HCT116 (cell line): ENCODE data around the gene PDK1. TPM values are rescaled to one million over a fixed set of nuclear protein-coding genes. Genes with fewer than 3 reads are reported as not detected.

Experiments
- ATAC-seq: fragments of 200-7000 bp; cut with Tn5 transposase; 2 replicates; pipeline ENCODE4 v1.9.1; 2020; ENCODE audit warnings: mild to moderate bottlenecking, moderate library complexity
- BruUV-seq: library from RNA; stranded (reverse); fragments of 400-500 nt; replicated peaks from 2 replicates; lab custom pipeline; 2021; lab: Mats Ljungman, UMichigan
- CTCF ChIA-PET: fragments of 300-600 bp; sonication (Branson Sonifier 250); formaldehyde crosslinking; loops from one replicate; lab custom pipeline; 2021; ENCODE audit warnings: antibody characterized with exemption; lab: Charles Lee
- POLR2A ChIA-PET: fragments of 300-600, 350-600 bp; sonication (Branson Sonifier 250); formaldehyde crosslinking; loops from one replicate; lab custom pipeline; 2021; ENCODE audit warnings: antibody characterized with exemption; lab: Charles Lee
- RAD21 ChIA-PET, 2 experiments: fragments of 300-600 bp; sonication (Branson Sonifier 250); formaldehyde crosslinking; loops; one replicate each; lab custom pipeline; 2023; ENCODE audit warnings: low total read pairs in 2 of 2; ENCODE audit not compliant: uncharacterized antibody in 2 of 2, unreplicated experiment in 2 of 2, low non-redundant PET in 1 of 2; lab: Charles Lee
- DNase-seq: peaks from one replicate; pipeline ENCODE4 v3.0.0-alpha.2; 2010; ENCODE audit warnings: low read depth, low spot score
- H2AFZ ChIP-seq: fragments of 200-600 bp; shearing (Covaris generic), sonication (generic); 2 replicates; pipeline ENCODE4 v1.6.1; 2017; ENCODE audit warnings: low read depth, mixed run types, mixed read lengths, antibody characterized with exemption, low read length; ENCODE audit not compliant: poor library complexity, severe bottlenecking
- H3K27ac ChIP-seq: 2 replicates; pipeline ENCODE4 v1.5.1; 2012; ENCODE audit warnings: low read depth, low read length
- H3K27me3 ChIP-seq: fragments of 200-600 bp; sonication (generic); 2 replicates; pipeline ENCODE4 v1.6.1; 2016; ENCODE audit warnings: mixed run types, low read length, mixed read lengths; ENCODE audit not compliant: insufficient read depth
- H3K36me3 ChIP-seq, 2 experiments: fragments of 200-500 bp in 1 of 2; fragments of 200-600 bp in 1 of 2; sonication (Bioruptor generic) in 1 of 2; sonication (generic) in 1 of 2; 2 replicates each; pipeline versions ENCODE4 v1.5.1 to v1.6.1; 2014 to 2016; ENCODE audit warnings: low read length in 2 of 2, inconsistent platforms in 1 of 2, mixed read lengths in 1 of 2, mixed run types in 1 of 2; ENCODE audit not compliant: insufficient read depth in 2 of 2, control insufficient read depth in 1 of 2
- H3K4me1 ChIP-seq, 2 experiments: fragments of 200-600 bp in 1 of 2; sonication (generic) in 1 of 2; 2 replicates each; pipeline versions ENCODE4 v1.5.1 to v1.6.1; 2012 to 2017; ENCODE audit warnings: low read length in 2 of 2, inconsistent platforms in 1 of 2, mild to moderate bottlenecking in 1 of 2, mixed read lengths in 1 of 2, mixed run types in 1 of 2, moderate library complexity in 1 of 2; ENCODE audit not compliant: insufficient read depth in 2 of 2, control insufficient read depth in 1 of 2
- H3K4me2 ChIP-seq: fragments of 200-600 bp; sonication (generic); 2 replicates; pipeline ENCODE4 v1.6.1; 2017; ENCODE audit warnings: mixed run types, low read length, mixed read lengths
- H3K4me3 ChIP-seq, 2 experiments: fragments of 200-600 bp in 1 of 2; sonication (generic) in 1 of 2; replicated peaks in 1 of 2; 2 replicates each; pipeline ENCODE4 v1.5.1; 2011 to 2016; ENCODE audit warnings: low read length in 2 of 2, control low read depth in 1 of 2, low read depth in 1 of 2, mild to moderate bottlenecking in 1 of 2, mixed read lengths in 1 of 2, mixed run types in 1 of 2
- H3K79me2 ChIP-seq: fragments of 200-600 bp; sonication (generic); 2 replicates; pipeline ENCODE4 v1.6.1; 2017; ENCODE audit warnings: mild to moderate bottlenecking, mixed run types, low read length, moderate library complexity, mixed read lengths; ENCODE audit not compliant: insufficient read depth
- H3K9ac ChIP-seq: fragments of 200-600 bp; sonication (generic); 2 replicates; pipeline ENCODE4 v1.6.1; 2016; ENCODE audit warnings: low read length, mixed read lengths
- H3K9me2 ChIP-seq: fragments of 200-600 bp; sonication (generic), shearing (Covaris generic); 2 replicates; pipeline ENCODE4 v1.6.1; 2017; ENCODE audit warnings: mixed run types, mild to moderate bottlenecking, moderate library complexity; ENCODE audit not compliant: insufficient read depth
- H3K9me3 ChIP-seq, 2 experiments: fragments of 200-500 bp in 1 of 2; fragments of 200-600 bp in 1 of 2; sonication (Bioruptor generic) in 1 of 2; sonication (generic) in 1 of 2; 2 replicates each; pipeline ENCODE4 v1.6.1; 2014 to 2017; ENCODE audit warnings: low read length in 2 of 2, mixed read lengths in 2 of 2, inconsistent platforms in 1 of 2, low read depth in 1 of 2, mild to moderate bottlenecking in 1 of 2, mixed run types in 1 of 2, moderate library complexity in 1 of 2; ENCODE audit not compliant: control insufficient read depth in 1 of 2, insufficient read depth in 1 of 2
- H4K20me1 ChIP-seq: fragments of 200-600 bp; sonication (generic), shearing (Covaris generic); 2 replicates; pipeline ENCODE4 v1.6.1; 2017; ENCODE audit warnings: mixed run types, mild to moderate bottlenecking, moderate library complexity; ENCODE audit not compliant: insufficient read depth
- ATF3 ChIP-seq: IDR thresholded peaks from 2 replicates; pipeline ENCODE4 v1.6.1; 2012
- CBX3 ChIP-seq: IDR thresholded peaks from 2 replicates; pipeline ENCODE4 v1.6.1; 2012; ENCODE audit warnings: low read depth
- CEBPB ChIP-seq: IDR thresholded peaks from 2 replicates; pipeline ENCODE4 v1.6.1; 2012; ENCODE audit warnings: low read depth
- CTCF ChIP-seq, 3 experiments: fragments of 200-600 bp in 1 of 3; sonication (generic) in 1 of 3; IDR thresholded peaks in 2 of 3; conservative IDR thresholded peaks in 1 of 3; 2 replicates each; pipeline ENCODE4 v1.5.1; 2012 to 2017; ENCODE audit warnings: low read depth in 2 of 3, low read length in 2 of 3, antibody characterized with exemption in 1 of 3, borderline replicate concordance in 1 of 3, control low read depth in 1 of 3, mild to moderate bottlenecking in 1 of 3, mixed read lengths in 1 of 3, mixed run types in 1 of 3, moderate library complexity in 1 of 3; ENCODE audit not compliant: insufficient read depth in 1 of 3
- EGR1 ChIP-seq: IDR thresholded peaks from 2 replicates; pipeline ENCODE4 v1.6.1; 2012; ENCODE audit warnings: low read depth
- ELF1 ChIP-seq: IDR thresholded peaks from 2 replicates; pipeline ENCODE4 v1.6.1; 2012; ENCODE audit warnings: low read depth, borderline replicate concordance
- EZH2phosphoT487 ChIP-seq: fragments of 200-600 bp; IDR thresholded peaks from 2 replicates; pipeline ENCODE4 v1.6.1; 2018; ENCODE audit warnings: antibody characterized with exemption, borderline replicate concordance
- FOSL1 ChIP-seq: IDR thresholded peaks from 2 replicates; pipeline ENCODE4 v1.6.1; 2012; ENCODE audit warnings: low read depth
- POLR2A ChIP-seq: IDR thresholded peaks from 2 replicates; pipeline ENCODE4 v1.7.0; 2011; ENCODE audit warnings: borderline replicate concordance; ENCODE audit not compliant: insufficient read depth, insufficient read length; ENCODE audit errors: extremely low read depth
- POLR2AphosphoS5 ChIP-seq: IDR thresholded peaks from 2 replicates; pipeline ENCODE4 v1.6.1; 2011; ENCODE audit warnings: mild to moderate bottlenecking, low read depth, low read length, moderate library complexity
- SIN3A ChIP-seq: IDR thresholded peaks from 2 replicates; pipeline ENCODE4 v1.6.1; 2012; ENCODE audit warnings: low read depth
- SP1 ChIP-seq: IDR thresholded peaks from 2 replicates; pipeline ENCODE4 v1.6.1; 2012; ENCODE audit warnings: low read depth
- SRF ChIP-seq: IDR thresholded peaks from 2 replicates; pipeline ENCODE4 v1.6.1; 2012; ENCODE audit warnings: low read depth
- TCF7L2 ChIP-seq: IDR thresholded peaks from 2 replicates; pipeline ENCODE4 v1.7.0; 2011; ENCODE audit warnings: borderline replicate concordance, inconsistent platforms; ENCODE audit not compliant: insufficient read depth, insufficient read length; ENCODE audit errors: extremely low read depth
- YY1 ChIP-seq: IDR thresholded peaks from 2 replicates; pipeline ENCODE4 v1.6.1; 2011; ENCODE audit warnings: low read length, low read depth, moderate library complexity, mild to moderate bottlenecking; ENCODE audit not compliant: insufficient replicate concordance; ENCODE audit errors: extremely low read depth
- ZBTB33 ChIP-seq: IDR thresholded peaks from 2 replicates; pipeline ENCODE4 v1.6.1; 2011; ENCODE audit warnings: mild to moderate bottlenecking, low read length, moderate library complexity; ENCODE audit not compliant: insufficient replicate concordance; ENCODE audit errors: extremely low read depth
- ZFX ChIP-seq: fragments of 450-650 bp; IDR thresholded peaks from 2 replicates; pipeline ENCODE4 v1.6.1; 2017
- ZNF274 ChIP-seq: fragments of 200-500 bp; sonication (Bioruptor generic); IDR thresholded peaks from 2 replicates; pipeline ENCODE4 v1.6.1; 2014; ENCODE audit warnings: mild to moderate bottlenecking, low read depth, low read length, inconsistent platforms
- intact Hi-C: fragments of 100-400 bp; cut with micrococcal nuclease; formaldehyde crosslinking; loops from 2 replicates; pipeline ENCODE4 v1.10.0; 2022
- total RNA-seq: library from RNA; stranded (reverse); gene quantifications from one replicate; pipeline ENCODE4 v1.2.1, GENCODE V29; 2021; ENCODE audit not compliant: unreplicated experiment

The PDK1 gene
- total RNA-seq, 1 experiment from 2014 or later = 21.3 TPM

GRCh38 chr2:172643142-172643541 is 87.3 kb downstream of the PDK1 start:
- ChIA-PET CTCF (interaction anchor here (1.2 kb wide), 1 partner anchor 55 kb away, joined by 3 read pairs; no protein-coding TSS in a partner anchor), POLR2A (no interaction called here), RAD21 (no interaction called here)
- Histone ChIP-seq H4K20me1 (no peaks in the 10 kb centered on the region), H3K27me3 (no peaks in the 10 kb centered on the region), H3K9me3 (no peaks in the 10 kb centered on the region), H3K79me2 (no peaks in the 10 kb centered on the region), H3K4me3 (no peak overlapping the region), H2AFZ (no peak overlapping the region), H3K4me1 (peaks cover 0 to 14% of the 10 kb centered on the region in 2 experiments; a peak in 2 of 4 replicates), H3K9me2 (no peaks in the 10 kb centered on the region), H3K36me3 (no peaks in the 10 kb centered on the region), H3K9ac (no peak overlapping the region), H3K4me2 (peak overlapping the region; percentile 30), H3K27ac (no peak overlapping the region)
- intact Hi-C loops = no loop called here
- ATAC-seq = peak; percentile 47; the same call in 1 of the 2 replicates
- no TSS peak for BruUV-seq
- DNase-seq = peak; percentile 13
- TF ChIP-seq FOSL1 (0 out of 2 replicates have a peak, but pooled peaks have one; percentile 11), CBX3 (no peak), EGR1 (peak; percentile 87), EZH2phosphoT487 (no peak), SIN3A (no peak), ELF1 (no peak)

- no peak for TF ChIP-seq YY1
- TF ChIP-seq ZFX = no peak
- TF ChIP-seq ATF3 = no peak
- no peak for TF ChIP-seq CTCF (IDR thresholded peaks at IDR 0.05 in 2 of 3, conservative IDR thresholded peaks at IDR 0.05 in 1 of 3; ENCODE audit: borderline replicate concordance in 1 of 3, insufficient read depth in 1 of 3, low read depth in 2 of 3, low read length in 2 of 3)
- TF ChIP-seq ZBTB33 = no peak
- no peak for TF ChIP-seq SRF
- no peak for TF ChIP-seq SIN3A
- no peak for TF ChIP-seq ZNF274
- TF ChIP-seq EZH2phosphoT487 = no peak
- no peak for TF ChIP-seq POLR2AphosphoS5
- TF ChIP-seq CEBPB = no peak
- no peak for TF ChIP-seq TCF7L2
- TF ChIP-seq ELF1 = no peak
- no peak for TF ChIP-seq SP1
- no peak for TF ChIP-seq POLR2A
- intact Hi-C loops = no loop called here
- H2AFZ ChIP-seq = no peak overlapping the region
- CTCF ChIA-PET = no interaction called here
- no peaks in the 10 kb centered on the region for H3K9me2 ChIP-seq
- no peak overlapping the region for H3K9ac ChIP-seq
- no peaks in the 10 kb centered on the region for H4K20me1 ChIP-seq
- RAD21 ChIA-PET = no interaction called here
- H3K79me2 ChIP-seq = no peaks in the 10 kb centered on the region
- H3K27ac ChIP-seq = no peak overlapping the region
- BruUV-seq = no TSS peak
- no peak overlapping the region for H3K4me3 ChIP-seq
- no peak overlapping the region for H3K4me2 ChIP-seq
- peaks cover 0 to 8% of the 10 kb centered on the region in 2 experiments; a peak in 2 of 4 replicates for H3K4me1 ChIP-seq
- ATAC-seq (no peak), DNase-seq (no peak)
- no peaks in the 10 kb centered on the region for H3K9me3 ChIP-seq
- no peaks in the 10 kb centered on the region for H3K36me3 ChIP-seq
- no peaks in the 10 kb centered on the region for H3K27me3 ChIP-seq
- POLR2A ChIA-PET = no interaction called here
Observed at GRCh38 chr2:172647439-172647838, 91.5 kb downstream of the PDK1 start.
